ENCODE results near the gene COG5.
A peak's percentile ranks its signal among the peaks of the same experiment; 100 is the strongest.
"Not testable (repeated sequence)": the region's sequence is repeated elsewhere in the genome, so short reads cannot be mapped to it uniquely, and the experiment has no call there.

The COG5 gene

DNA sequence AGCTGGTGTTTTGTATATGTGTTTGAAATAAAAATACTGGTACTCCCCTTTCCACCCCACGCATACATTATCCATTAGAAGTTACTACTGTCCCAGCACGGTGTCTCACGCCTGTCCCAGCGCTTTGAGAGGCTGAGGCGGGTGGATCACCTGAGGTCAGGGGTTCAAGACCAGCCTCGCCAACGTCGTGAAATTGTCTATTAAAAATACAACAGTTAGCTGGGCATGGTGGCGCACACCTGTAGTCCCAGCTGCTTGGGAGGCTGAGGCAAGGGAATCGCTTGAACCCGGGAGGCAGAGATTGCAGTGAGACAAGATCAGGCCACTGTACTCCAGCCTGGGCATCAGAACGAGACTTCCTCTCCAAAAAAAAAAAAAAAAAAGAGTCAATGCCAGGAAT, 392.2 kb downstream of the COG5 start:
- DNase-seq, result no peak

DNA sequence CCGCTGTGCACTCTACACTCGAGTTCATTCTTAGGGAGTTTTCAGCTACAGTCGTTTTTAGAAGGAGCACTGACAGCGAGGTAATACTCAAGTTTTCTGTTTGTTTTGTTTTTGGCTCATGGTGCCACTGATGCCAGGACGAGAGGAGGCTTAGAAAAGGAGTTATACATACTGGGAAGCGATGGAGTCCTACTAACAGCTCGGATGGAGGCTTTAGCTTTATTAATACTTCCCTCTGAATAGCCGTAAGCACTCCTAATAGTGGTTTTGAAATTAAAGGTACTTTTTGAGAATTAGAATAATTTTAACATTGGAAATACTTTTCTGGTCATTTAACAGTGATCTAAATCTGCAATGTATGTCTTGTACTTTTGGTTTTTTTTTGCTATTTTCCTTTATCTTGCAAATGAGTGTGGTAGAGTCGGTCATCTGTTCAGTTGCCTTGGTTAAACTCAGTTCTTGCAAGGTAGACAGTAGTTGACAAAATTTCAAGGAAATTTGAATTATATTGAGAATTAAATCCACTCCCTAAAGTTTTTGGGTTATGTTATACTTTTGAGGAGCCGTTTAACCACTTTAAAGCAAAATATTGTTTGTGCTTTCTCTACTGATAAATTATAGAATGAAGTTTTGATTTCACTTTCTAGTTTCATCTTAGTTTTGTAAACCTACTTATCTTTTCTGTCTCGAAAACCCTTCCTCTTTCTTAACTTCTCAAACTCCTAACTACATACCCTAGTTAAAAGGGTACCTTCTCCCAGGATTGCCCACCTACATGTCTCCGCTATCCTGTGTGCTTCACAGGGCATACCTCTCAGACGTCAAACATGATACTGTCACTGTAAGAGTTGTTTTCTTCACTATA, 393.4 kb downstream of the COG5 start:
- no peak for DNase-seq

DNA sequence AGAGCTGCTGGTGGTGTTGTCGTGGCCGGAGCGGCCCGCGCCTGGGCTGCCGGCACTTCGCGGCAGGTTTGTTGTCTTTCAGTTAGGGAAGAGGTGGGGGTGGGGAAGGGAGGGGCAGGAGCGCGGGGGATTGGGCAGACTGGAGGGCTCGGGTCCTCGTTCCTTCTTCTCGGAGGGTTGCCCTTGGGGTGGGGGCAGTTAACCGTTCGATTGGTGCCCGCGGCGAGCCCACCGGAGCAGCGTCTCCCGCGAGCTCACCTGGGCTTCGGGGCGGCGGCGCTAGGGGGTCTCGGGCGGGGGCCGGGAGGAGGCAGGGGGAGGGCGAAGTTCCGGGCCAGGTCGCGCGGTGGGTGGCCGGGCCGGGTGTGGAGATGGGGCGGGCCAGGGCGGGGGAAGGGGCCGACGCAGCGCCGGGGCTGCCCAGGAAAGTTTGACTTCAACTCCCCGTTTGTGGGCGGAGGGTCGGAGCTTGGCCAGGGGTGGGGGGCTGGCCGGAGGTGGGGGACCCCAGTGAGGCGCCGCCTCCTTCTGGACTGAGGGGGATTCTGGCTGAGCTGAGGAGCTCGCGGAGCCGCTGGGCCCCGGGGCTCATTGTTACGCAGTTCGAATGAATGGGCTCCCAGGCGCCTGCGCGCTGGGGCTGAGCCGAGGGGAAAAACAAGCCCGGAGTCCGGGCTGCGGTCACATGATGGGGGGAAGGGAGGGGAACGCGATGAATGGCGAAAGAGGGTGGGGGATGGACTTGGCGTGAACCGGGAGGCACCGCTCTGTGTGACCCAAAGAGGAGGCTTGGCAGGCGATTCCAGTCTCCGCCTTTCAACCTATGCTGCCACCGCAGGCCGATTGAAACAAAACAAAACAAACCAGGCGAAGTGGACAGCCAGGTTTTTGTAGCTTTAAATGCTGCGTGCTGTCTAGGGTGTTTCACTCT, 394.3 kb downstream of the COG5 start:
- peak; percentile 90 to 91 for DNase-seq

DNA sequence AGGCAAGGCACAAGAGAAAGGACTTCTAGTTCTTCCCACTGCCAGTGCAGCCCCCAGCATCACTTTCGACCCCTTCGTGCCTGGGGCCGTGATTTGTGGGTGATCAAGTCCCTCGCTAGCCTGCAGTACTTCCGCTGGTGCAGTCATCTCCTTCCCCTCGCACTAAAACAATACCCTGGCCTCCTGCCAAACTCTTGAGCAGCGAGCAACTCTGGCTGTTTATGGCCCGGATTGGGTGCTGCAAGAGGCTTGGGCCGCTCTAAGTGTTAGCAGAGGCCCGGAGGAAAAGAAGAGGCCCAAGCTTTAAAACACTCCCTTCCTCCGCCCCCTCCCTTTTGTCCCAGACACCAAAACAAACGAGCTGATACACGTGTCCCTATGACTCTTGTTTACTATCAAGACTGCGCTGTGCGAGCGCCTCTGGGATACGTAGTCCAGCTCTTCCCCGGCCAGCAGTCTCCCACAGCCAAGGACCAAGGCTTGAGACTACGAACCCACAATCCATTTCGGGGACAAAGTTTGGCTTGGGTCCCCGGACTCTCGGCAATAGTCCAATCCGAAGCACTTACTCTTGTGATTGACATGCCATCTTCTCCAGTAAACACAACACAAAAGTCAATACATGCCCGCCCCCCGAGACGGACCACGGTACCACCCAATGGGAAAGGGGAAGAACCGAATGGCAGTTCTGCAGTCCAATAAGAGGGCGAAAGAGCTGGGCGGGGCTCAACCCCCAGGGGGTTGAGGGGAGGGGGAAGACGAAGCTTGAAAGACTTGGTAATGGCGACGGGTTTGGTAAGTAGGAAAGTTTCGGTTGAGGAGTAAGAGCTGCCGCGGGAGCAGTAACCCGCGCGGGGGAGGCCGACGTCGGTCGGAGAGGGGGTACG, 395.2 kb downstream of the COG5 start, which contains the start of gene HBP1:
Gene HBP1, plus strand, starts transcription at position 771 of the 887 bp plus-strand sequence. CDS start 10,891 bp downstream, outside the sequence.
- peak; percentile 99 to 100 for DNase-seq

DNA sequence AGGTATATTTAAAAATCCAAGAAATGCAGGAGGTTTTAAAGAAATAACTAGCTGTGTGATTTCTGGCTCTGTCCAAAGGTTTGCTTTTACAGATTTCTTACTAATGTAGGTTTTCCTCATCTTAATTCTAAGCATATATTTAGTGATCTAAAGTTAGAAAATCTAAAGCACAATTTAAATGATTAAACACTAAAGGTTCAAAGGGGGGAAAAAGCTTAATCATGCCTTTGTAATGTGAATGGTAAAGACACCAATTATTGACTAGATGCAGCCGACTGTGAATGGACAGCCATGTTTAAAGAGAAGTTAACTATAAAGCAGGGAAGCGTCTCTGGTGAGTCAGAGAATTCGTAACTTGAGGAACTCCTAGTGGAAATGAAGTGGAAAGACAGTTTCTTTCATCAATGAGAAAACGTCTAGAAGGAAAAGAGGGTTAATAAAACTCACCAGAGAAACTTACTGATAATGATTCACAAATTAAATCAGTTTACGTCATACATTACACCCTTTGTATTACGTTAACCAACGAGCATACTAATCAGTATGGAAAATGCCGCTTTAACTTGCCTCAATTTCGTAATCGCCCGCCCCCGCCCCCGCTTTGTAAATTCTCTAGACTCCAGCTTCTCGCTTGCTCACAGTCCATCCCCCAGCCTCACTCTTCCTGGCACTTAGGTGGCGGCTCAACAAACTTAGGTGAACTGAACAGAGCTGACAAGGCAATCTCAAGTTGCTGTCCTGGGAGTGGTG, 396.1 kb downstream of the COG5 start:
- DNase-seq, result peak; percentile 13 to 72

DNA sequence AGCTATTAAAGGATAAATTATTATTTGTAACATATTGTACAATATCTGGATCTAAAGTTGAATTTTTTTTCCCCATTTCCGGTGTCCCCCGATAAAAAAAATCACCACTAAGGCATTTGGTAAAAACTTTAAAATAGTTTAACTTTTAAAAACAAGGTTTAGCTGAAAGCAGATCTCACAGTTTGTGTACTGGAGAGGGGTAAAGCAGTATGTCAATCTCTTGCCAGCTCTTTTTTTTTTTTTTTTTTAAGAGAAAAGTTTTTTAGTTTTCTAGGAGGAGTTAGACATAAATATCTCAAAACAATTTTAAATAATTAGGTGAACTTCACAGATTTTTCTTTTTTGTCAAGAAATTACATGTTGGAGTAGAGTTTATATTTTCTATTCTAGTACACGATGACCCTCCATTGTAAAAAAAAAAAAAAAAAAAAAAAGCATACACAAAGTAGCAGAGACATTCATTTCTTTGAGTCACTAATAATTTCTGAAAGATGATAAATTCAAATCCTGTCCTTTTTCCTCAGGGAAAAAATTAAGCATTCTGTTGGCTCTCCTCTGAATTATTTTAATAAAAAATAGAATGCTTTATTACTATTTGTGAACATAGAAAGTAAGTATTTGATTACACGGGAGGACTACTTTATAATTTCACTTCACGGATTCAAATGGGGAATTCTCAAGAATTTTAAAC, 396.8 kb downstream of the COG5 start:
- DNase-seq, result no peak

DNA sequence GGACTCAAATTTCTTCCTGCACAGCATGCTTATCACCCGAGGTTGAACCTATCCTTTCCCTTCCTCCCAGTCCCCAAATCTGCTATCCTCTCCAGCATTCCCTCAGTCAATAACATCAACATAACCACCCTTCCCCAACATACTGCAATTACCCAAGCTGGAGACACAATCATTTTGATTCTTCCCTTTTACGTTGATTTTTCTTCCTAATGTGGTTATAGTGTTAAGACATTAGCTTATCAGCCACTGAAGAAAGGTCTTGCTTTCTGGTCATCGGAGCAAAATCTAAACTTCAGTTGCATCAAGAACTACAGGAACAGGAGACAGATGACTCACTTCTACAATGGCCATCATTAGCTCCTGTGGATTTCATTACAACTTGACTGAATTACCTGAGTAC, 398.4 kb downstream of the COG5 start:
- no peak for DNase-seq

DNA sequence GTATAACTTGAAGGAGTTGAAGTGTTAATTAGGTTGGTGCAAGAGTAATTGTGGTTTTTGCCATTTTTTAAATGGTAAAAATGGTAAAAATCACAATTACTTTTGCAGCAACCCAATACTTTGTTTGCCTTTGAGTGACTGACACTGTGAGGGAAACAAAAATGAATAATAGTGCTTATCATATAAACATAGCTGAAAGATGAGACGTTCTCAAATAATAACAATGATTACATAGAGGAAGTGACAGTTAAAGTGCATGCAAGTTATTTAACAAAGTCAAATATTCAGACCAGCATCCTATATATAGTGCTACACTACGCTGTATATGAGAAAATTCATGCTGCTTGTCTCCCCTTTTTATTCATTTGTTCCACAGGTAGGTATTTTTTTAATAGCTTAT, 399.6 kb downstream of the COG5 start:
- DNase-seq, result no peak

DNA sequence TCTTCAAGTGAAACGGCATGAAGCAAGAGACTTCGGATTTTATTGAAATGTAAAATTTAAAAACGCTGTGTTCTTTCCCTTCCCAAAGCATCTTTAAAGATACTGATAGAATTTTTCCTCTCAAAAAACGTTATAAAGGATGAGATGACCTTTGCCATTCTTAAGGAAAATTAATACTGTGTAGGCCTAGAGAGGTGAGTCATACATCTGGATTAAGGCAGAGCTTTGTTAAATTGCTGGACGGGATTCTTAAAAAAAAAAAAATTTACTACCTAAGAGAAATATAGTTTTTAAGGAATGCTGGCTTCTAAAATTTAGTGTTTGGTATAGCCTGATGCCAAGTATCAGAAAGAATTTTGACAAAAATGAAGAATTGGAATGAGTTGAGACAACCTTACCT, 401.2 kb downstream of the COG5 start:
- DNase-seq, result no peak

DNA sequence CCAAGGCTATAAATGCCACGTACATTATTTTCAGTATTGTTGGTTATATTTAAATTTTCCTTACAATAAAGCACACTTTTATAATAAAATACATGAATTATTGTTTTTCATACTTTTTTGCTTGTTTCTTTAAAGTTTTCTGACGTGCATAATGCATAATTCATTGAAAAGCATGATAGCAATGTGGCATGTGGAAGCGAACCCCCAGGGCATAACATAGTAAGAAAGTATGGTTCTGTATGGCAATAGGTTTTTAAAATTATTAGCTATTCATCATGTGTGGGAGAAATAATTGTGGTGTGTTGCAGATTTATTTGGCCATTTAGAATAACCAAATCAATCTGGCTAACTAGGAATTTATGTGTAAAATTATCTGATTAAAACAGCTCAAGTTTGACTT, 402.3 kb downstream of the COG5 start:
- no peak for DNase-seq

DNA sequence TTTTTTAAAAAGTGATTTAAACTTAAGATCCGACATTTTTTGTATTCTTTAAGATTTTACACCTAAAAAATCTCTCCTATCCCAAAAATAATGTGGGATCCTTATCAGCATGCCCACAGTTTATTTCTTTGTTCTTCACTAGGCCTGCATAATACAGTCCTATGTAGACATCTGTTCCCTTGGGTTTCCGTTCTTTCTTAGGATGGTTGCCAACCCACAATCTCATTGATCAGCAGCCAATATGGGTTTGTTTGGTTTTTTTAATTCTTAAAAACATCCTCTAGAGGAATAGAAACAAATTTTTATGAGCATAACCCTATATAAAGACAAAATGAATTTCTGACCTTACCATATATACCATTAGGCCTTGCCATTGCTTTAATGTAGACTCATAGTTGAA, 403.3 kb downstream of the COG5 start:
- no peak for DNase-seq

DNA sequence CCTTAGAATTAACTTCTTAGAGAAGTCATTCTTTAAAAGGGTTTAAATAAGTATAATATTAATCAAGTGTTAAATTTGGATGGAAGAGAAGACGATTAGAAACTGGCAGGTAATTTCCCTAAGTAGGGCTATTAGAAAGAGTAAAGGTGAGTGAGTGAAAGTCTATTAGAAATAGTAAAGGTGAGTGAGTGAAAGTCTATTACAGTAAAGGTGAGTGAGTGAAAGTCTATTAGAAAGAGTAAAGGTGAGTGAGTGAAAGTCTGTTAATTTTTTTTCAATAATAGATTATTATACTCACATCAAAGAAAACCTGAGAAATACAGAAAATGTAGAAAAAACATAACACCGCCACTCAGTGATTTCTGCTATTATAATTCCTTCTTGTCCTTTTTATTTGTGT, 405.7 kb downstream of the COG5 start:
- DNase-seq, result no peak

DNA sequence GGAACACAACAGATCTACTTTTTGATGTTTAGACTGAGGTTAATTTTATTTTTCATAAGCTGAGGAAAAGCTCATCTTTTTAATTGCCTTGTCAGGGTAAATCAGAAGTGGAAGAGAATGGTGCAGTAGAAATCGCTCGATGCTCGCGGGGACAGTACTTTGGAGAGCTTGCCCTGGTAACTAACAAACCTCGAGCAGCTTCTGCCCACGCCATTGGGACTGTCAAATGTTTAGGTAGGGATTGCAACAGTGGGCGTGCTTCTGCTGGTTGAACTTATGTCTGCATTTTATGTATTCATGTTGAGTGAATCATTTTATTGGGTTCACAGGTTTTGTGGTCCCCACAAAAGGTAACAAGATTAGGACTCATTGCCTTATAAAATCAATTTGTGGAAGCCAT, 406.6 kb downstream of the COG5 start:
- DNase-seq, result no peak

DNA sequence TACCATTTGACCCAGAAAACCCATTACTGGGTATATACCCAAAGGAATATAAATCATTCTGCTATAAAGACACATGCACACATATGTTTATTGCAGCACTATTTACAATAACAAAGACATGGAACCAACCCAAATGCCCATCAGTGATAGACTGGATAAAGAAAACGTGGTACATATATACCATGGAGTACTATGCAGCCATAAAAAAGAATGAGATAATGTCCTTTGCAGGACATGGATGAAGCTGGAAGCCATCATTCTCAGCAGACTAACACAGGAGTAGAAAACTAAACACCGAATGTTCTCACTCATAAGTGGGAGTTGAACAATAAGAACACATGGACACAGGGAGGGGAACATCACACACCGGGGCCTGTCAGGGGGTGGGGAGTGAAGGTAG, 408.0 kb downstream of the COG5 start:
- not testable (repeated sequence) for DNase-seq

DNA sequence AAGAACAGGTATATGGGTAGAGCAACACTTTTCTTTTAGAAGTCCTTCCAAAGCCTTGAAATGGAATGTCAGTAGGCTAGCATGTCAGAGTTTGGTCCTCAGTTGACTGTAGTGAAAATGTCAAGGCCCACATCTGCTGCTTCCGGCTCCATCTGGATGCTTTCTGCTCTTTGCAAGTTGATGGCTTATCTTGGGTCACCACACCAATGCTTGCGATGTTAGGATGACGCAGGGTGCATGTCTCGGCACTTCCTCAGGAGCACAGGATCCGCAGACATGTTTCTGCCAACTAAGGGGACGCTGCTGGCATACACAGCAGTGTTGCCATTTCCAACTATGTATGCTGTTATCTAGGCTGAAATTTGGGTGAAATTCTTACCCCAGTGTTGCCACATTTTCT, 408.9 kb downstream of the COG5 start:
- no peak for DNase-seq

DNA sequence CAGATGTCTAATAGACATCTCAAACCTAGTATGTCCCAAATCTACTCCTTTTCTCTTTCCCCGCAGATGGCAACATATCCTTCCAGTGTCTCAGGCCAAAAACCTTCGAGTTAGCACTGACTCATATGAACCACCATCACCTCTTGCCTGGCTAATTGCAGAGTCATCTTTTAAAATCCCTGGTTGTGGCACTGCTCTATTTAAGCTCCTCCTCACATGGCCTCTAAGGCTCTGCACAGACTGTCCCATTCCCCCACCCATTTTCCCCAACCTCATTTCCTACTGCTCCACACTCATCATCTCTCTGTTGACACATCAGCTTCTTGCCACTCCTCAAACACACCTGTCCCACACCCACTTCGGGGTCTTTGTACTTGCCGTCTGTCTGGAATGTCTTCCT, 411.7 kb downstream of the COG5 start:
- DNase-seq, result no peak

All from CD4-positive, alpha-beta T cell treated with Interferon alpha-2 for 1 hour (primary cell).